Nephron (organoid): Measurements from ENCODE around the gene RCAN2.

Source experiments
- H3K27ac Mint-ChIP-seq, 3 experiments: 2 replicates each; pipeline ENCODE4 v1.8.0; 2020; ENCODE audit warnings: mixed read lengths in 3 of 3, mild to moderate bottlenecking in 2 of 3, moderate library complexity in 1 of 3
- H3K27me3 Mint-ChIP-seq: 2 replicates; pipeline ENCODE4 v1.8.0; 2021; ENCODE audit warnings: low read depth, mild to moderate bottlenecking, moderate library complexity, mixed read lengths
- H3K36me3 Mint-ChIP-seq: 2 replicates; pipeline ENCODE4 v1.8.0; 2020; ENCODE audit warnings: low read depth, mixed read lengths
- H3K4me1 Mint-ChIP-seq: 2 replicates; pipeline ENCODE4 v1.8.0; 2020; ENCODE audit warnings: mixed read lengths
- H3K4me3 Mint-ChIP-seq, 3 experiments: 2 replicates each; pipeline ENCODE4 v1.8.0; 2020; ENCODE audit warnings: mild to moderate bottlenecking in 3 of 3, mixed read lengths in 3 of 3, moderate library complexity in 2 of 3
- H3K9me3 Mint-ChIP-seq: 2 replicates; pipeline ENCODE4 v1.8.0; 2020; ENCODE audit warnings: mixed read lengths
- CTCF ChIP-seq, 3 experiments: fragments of 200-600 bp; sonication (generic); IDR thresholded peaks; one replicate each; pipeline ENCODE4 v1.5.0; 2021; ENCODE audit warnings: antibody characterized with exemption in 3 of 3; ENCODE audit not compliant: unreplicated experiment in 3 of 3

The RCAN2 gene

GRCh38 chr6:46472243-46472642 is 19.0 kb downstream of the RCAN2 start:
- no peaks in the 10 kb centered on the region for H3K9me3 Mint-ChIP-seq
- no peaks in the 10 kb centered on the region for H3K36me3 Mint-ChIP-seq
- no peak overlapping the region for H3K4me3 Mint-ChIP-seq
- H3K27ac Mint-ChIP-seq: no peak overlapping the region
- peaks cover 7% of the 10 kb centered on the region for H3K27me3 Mint-ChIP-seq
- TF ChIP-seq CTCF (IDR thresholded peaks at IDR 0.05; ENCODE audit: unreplicated experiment in 3 of 3): no peak
- peaks cover 10% of the 10 kb centered on the region for H3K4me1 Mint-ChIP-seq

- Mint-ChIP-seq H3K4me1 (peaks cover 10% of the 10 kb centered on the region), H3K9me3 (no peaks in the 10 kb centered on the region), H3K27ac (peak overlapping the region in 2 of 3 experiments; percentile 2 to 9), H3K36me3 (no peaks in the 10 kb centered on the region), H3K4me3 (no peak overlapping the region), H3K27me3 (peaks cover 1% of the 10 kb centered on the region)
- TF ChIP-seq CTCF (IDR thresholded peaks at IDR 0.05; ENCODE audit: unreplicated experiment in 3 of 3): no peak
Measured at GRCh38 chr6:46469021-46469420, 22.2 kb downstream of the RCAN2 start.

GRCh38 chr6:46468403-46469010 is 22.7 kb downstream of the RCAN2 start:
- Mint-ChIP-seq H3K27ac (peak overlapping the region; percentile 2 to 9 (median 7)), H3K9me3 (no peaks in the 10 kb centered on the region), H3K36me3 (no peaks in the 10 kb centered on the region), H3K4me3 (no peak overlapping the region), H3K4me1 (peaks cover 10% of the 10 kb centered on the region), H3K27me3 (no peaks in the 10 kb centered on the region)
- TF ChIP-seq CTCF (IDR thresholded peaks at IDR 0.05; ENCODE audit: unreplicated experiment in 3 of 3): no peak

- peaks cover 10% of the 10 kb centered on the region for H3K4me1 Mint-ChIP-seq
- no peaks in the 10 kb centered on the region for H3K9me3 Mint-ChIP-seq
- H3K27ac Mint-ChIP-seq: no peak overlapping the region
- TF ChIP-seq CTCF (IDR thresholded peaks at IDR 0.05; ENCODE audit: unreplicated experiment in 3 of 3): no peak
- H3K27me3 Mint-ChIP-seq: no peaks in the 10 kb centered on the region
- no peaks in the 10 kb centered on the region for H3K36me3 Mint-ChIP-seq
- H3K4me3 Mint-ChIP-seq: no peak overlapping the region
Measured at GRCh38 chr6:46466570-46466969, 24.7 kb downstream of the RCAN2 start.

- H3K9me3 Mint-ChIP-seq: no peaks in the 10 kb centered on the region
- no peaks in the 10 kb centered on the region for H3K36me3 Mint-ChIP-seq
- peaks cover 10% of the 10 kb centered on the region for H3K4me1 Mint-ChIP-seq
- H3K4me3 Mint-ChIP-seq: no peak overlapping the region
- no peaks in the 10 kb centered on the region for H3K27me3 Mint-ChIP-seq
- H3K27ac Mint-ChIP-seq: no peak overlapping the region
- no peak for TF ChIP-seq CTCF (IDR thresholded peaks at IDR 0.05; ENCODE audit: unreplicated experiment in 3 of 3)
Measured at GRCh38 chr6:46465294-46466165, 25.7 kb downstream of the RCAN2 start.
